ENCODE data around the gene NOA1. TPM values are rescaled to one million over a fixed set of nuclear protein-coding genes. Genes with fewer than 3 reads are reported as not detected.
A peak's percentile ranks its signal among the peaks of the same experiment; 100 is the strongest.
"Not testable (repeated sequence)": the region's sequence is repeated elsewhere in the genome, so short reads cannot be mapped to it uniquely, and the experiment has no call there.

Gene NOA1
- total and polyA plus RNA-seq, 4 experiments from 2014 or later: 17.5 to 21.6 (median 20.3) TPM

DNA sequence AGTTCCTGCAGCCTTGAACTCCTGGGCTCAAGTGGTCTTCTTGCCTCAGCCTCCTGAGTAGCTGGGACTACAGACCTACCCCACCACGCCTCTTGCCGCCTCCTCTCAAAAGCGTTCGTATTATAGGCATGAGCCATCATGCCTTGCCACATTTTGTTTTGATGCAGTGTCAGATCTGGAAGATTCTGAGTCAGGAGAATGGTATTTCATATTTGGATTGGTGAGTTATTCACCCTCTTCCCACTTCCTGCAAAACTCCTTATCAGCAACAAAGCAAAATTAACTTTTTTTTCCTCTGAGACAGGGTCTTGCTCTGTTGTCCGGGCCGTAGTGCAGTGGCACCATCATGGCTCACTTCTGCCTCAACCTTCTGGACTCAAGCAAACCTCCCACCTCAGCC, 40.1 kb downstream of the NOA1 start:
- Histone ChIP-seq H3K36me3 (ENCODE audit: insufficient read depth, low read length) (peaks cover 3% of the 10 kb centered on the region), H3K4me3 (ENCODE audit: low read length in 2 of 2) (no peak overlapping the region), H3K27ac (ENCODE audit: low read depth, low read length) (no peak overlapping the region), H3K9me3 (ENCODE audit: control insufficient read depth in 1 of 2, low read length in 2 of 2) (no peaks in the 10 kb centered on the region), H3K27me3 (ENCODE audit: insufficient read depth, low read length) (no peaks in the 10 kb centered on the region), H3K4me1 (ENCODE audit: insufficient read depth, low read length) (no peaks in the 10 kb centered on the region)
- Mint-ChIP-seq H3K4me3 (no peak overlapping the region), H3K27ac (peak overlapping the region in 1 of 7 donors; percentile 56), H3K9me3 (no peaks in the 10 kb centered on the region), H3K27me3 (no peaks in the 10 kb centered on the region), H3K4me1 (peaks cover 6 to 17% (median 10%) of the 10 kb centered on the region in 4 donors), H3K36me3 (peaks cover 23 to 42% of the 10 kb centered on the region in 2 donors)
- intact Hi-C loops (cut with micrococcal nuclease): no loop called here
- CTCF ChIA-PET (ENCODE audit: partially characterized antibody): interaction anchor here (0.9 kb wide), 1 partner anchor 23 kb away, joined by 3 read pairs; no protein-coding TSS in a partner anchor
- DNase-seq: no peak
- POLR2A ChIA-PET (ENCODE audit: partially characterized antibody): no interaction called here

- no peak overlapping the region for H3K27ac ChIP-seq (ENCODE audit: low read depth, low read length)
- H3K27me3 Mint-ChIP-seq: no peaks in the 10 kb centered on the region
- no peak overlapping the region for H3K4me3 ChIP-seq (ENCODE audit: low read length in 2 of 2)
- H3K4me1 ChIP-seq (ENCODE audit: insufficient read depth, low read length): no peaks in the 10 kb centered on the region
- H3K9me3 ChIP-seq (ENCODE audit: control insufficient read depth in 1 of 2, low read length in 2 of 2): no peaks in the 10 kb centered on the region
- H3K9me3 Mint-ChIP-seq: no peaks in the 10 kb centered on the region
- H3K27me3 ChIP-seq (ENCODE audit: insufficient read depth, low read length): no peaks in the 10 kb centered on the region
- H3K27ac Mint-ChIP-seq: peak overlapping the region in 1 of 7 donors; percentile 35
- H3K36me3 ChIP-seq (ENCODE audit: insufficient read depth, low read length): peaks cover 32% of the 10 kb centered on the region
- ChIA-PET CTCF (ENCODE audit: partially characterized antibody) (no interaction called here), POLR2A (ENCODE audit: partially characterized antibody) (no interaction called here)
- intact Hi-C loops (cut with micrococcal nuclease): no loop called here
- H3K4me1 Mint-ChIP-seq: peaks cover 23 to 39% (median 31%) of the 10 kb centered on the region in 4 donors
- peaks cover 44 to 58% of the 10 kb centered on the region in 2 donors for H3K36me3 Mint-ChIP-seq
- H3K4me3 Mint-ChIP-seq: no peak overlapping the region
- no peak for DNase-seq
Observed at GRCh38 chr4:56931924-56932323, 45.5 kb downstream of the NOA1 start.

GRCh38 chr4:56930638-56931037, 46.8 kb downstream of the NOA1 start:
- peaks cover 44 to 57% of the 10 kb centered on the region in 2 donors for H3K36me3 Mint-ChIP-seq
- DNase-seq: no peak
- ChIA-PET CTCF (ENCODE audit: partially characterized antibody) (no interaction called here), POLR2A (ENCODE audit: partially characterized antibody) (no interaction called here)
- Histone ChIP-seq H3K9me3 (ENCODE audit: control insufficient read depth in 1 of 2, low read length in 2 of 2) (no peaks in the 10 kb centered on the region), H3K27ac (ENCODE audit: low read depth, low read length) (no peak overlapping the region), H3K4me3 (ENCODE audit: low read length in 2 of 2) (no peak overlapping the region), H3K27me3 (ENCODE audit: insufficient read depth, low read length) (no peaks in the 10 kb centered on the region), H3K36me3 (ENCODE audit: insufficient read depth, low read length) (peaks cover 32% of the 10 kb centered on the region), H3K4me1 (ENCODE audit: insufficient read depth, low read length) (no peaks in the 10 kb centered on the region)
- H3K27ac Mint-ChIP-seq: peak overlapping the region in 1 of 7 donors; percentile 57
- H3K4me3 Mint-ChIP-seq: no peak overlapping the region
- H3K9me3 Mint-ChIP-seq: no peaks in the 10 kb centered on the region
- H3K4me1 Mint-ChIP-seq: peaks cover 23 to 39% (median 31%) of the 10 kb centered on the region in 4 donors
- H3K27me3 Mint-ChIP-seq: no peaks in the 10 kb centered on the region
- intact Hi-C loops (cut with micrococcal nuclease): no loop called here

DNA sequence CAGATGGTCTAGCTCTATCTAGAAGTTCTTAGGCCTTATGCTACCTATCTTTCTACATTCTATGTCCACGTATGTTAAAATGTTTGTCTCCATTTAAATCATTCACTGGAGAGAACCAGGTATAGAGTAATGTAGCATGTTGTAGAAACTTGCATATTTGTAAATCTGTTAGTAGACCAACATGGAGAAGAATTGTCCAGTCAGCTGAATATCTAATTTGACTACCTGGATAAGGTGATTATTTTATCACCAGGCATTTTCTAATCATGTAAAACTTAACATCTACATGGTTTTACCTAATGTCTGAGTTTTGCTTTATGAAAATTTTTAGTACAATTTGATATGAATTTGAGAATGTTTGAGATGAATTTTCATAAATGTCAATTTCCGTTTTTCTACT, 50.2 kb downstream of the NOA1 start:
- peaks cover 50 to 58% of the 10 kb centered on the region in 2 donors for H3K36me3 Mint-ChIP-seq
- H3K4me1 ChIP-seq (ENCODE audit: insufficient read depth, low read length): no peaks in the 10 kb centered on the region
- no peaks in the 10 kb centered on the region for H3K9me3 Mint-ChIP-seq
- no peak overlapping the region for H3K27ac ChIP-seq (ENCODE audit: low read depth, low read length)
- ChIA-PET CTCF (ENCODE audit: partially characterized antibody) (no interaction called here), POLR2A (ENCODE audit: partially characterized antibody) (interaction anchor here (2.3 kb wide), 1 partner anchor 18 kb away, joined by 8 read pairs; no protein-coding TSS in a partner anchor)
- H3K4me3 ChIP-seq (ENCODE audit: low read length in 2 of 2): no peak overlapping the region
- H3K4me3 Mint-ChIP-seq: no peak overlapping the region
- H3K4me1 Mint-ChIP-seq: peaks cover 23 to 32% (median 25%) of the 10 kb centered on the region in 4 donors
- no peak overlapping the region for H3K27ac Mint-ChIP-seq
- no peaks in the 10 kb centered on the region for H3K27me3 Mint-ChIP-seq
- intact Hi-C loops (cut with micrococcal nuclease): no loop called here
- H3K9me3 ChIP-seq (ENCODE audit: control insufficient read depth in 1 of 2, low read length in 2 of 2): no peaks in the 10 kb centered on the region
- DNase-seq: no peak
- peaks cover 35% of the 10 kb centered on the region for H3K36me3 ChIP-seq (ENCODE audit: insufficient read depth, low read length)
- H3K27me3 ChIP-seq (ENCODE audit: insufficient read depth, low read length): no peaks in the 10 kb centered on the region

DNA sequence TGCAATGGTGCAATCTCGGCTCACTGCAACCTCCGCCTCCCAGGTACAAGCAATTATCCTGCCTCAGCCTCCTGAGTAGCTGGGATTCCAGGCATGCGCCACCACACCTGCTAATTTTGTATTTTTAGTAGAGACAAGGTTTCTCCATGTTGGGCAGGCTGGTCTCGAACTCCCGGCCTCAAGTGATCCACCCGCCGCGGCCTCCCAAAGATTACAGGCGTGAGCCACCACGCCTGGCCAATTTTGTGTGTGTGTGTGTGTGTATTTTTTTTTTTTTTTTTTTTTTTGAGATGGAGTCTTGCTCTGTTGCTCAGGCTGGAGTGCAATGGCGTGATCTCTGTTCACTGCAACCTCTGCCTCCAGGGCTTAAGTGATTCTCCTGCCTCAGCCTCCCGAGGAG, 62.4 kb downstream of the NOA1 start:
- H3K9me3 ChIP-seq (ENCODE audit: control insufficient read depth in 1 of 2, low read length in 2 of 2); intact Hi-C loops (cut with micrococcal nuclease); H3K27ac ChIP-seq (ENCODE audit: low read depth, low read length); H3K4me3 Mint-ChIP-seq; POLR2A ChIA-PET (ENCODE audit: partially characterized antibody); H3K4me3 ChIP-seq (ENCODE audit: low read length in 2 of 2); DNase-seq; H3K27me3 Mint-ChIP-seq; H3K9me3 Mint-ChIP-seq; H3K27me3 ChIP-seq (ENCODE audit: insufficient read depth, low read length): not testable (repeated sequence)
- Histone ChIP-seq H3K4me1 (ENCODE audit: insufficient read depth, low read length) (peaks cover 79% of the 10 kb centered on the region), H3K36me3 (ENCODE audit: insufficient read depth, low read length) (peaks cover 11% of the 10 kb centered on the region)
- CTCF ChIA-PET (ENCODE audit: partially characterized antibody): interaction anchor here (0.7 kb wide), 1 partner anchor 967 kb away, joined by 3 read pairs; no protein-coding TSS in a partner anchor
- peaks cover 15 to 41% of the 10 kb centered on the region in 2 donors for H3K36me3 Mint-ChIP-seq
- peak overlapping the region in 2 of 7 donors; percentile 19 to 68 for H3K27ac Mint-ChIP-seq
- peaks cover 37 to 75% (median 55%) of the 10 kb centered on the region in 4 donors for H3K4me1 Mint-ChIP-seq

DNA sequence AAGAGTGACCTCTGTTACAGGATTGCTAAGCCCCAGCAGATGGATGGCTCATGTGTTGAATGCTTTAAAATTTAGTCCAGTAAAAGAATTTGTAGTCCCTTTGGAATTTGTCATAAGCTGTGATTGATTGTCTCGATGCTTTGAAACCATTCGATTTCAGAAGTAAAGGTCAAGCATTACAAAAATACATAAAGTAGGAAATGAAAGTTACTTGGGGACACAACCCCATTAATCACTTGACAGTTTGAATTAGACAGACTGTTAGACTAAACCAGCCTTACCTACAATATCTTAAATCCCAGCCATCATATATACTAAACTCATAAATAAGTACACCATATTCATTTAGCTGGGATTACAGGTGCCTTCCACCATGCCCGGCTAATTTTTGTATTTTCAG, 63.1 kb downstream of the NOA1 start:
- Mint-ChIP-seq H3K4me3 (peak overlapping the region in 3 of 8 donors; percentile 46 to 59 (median 46)), H3K27ac (peak overlapping the region in 6 of 7 donors; percentile 18 to 97 (median 60)), H3K4me1 (peaks cover 38 to 78% (median 60%) of the 10 kb centered on the region in 4 donors), H3K36me3 (peaks cover 14 to 40% of the 10 kb centered on the region in 2 donors), H3K9me3 (no peaks in the 10 kb centered on the region), H3K27me3 (no peaks in the 10 kb centered on the region)
- Histone ChIP-seq H3K9me3 (ENCODE audit: control insufficient read depth in 1 of 2, low read length in 2 of 2) (no peaks in the 10 kb centered on the region), H3K27ac (ENCODE audit: low read depth, low read length) (no peak overlapping the region), H3K4me3 (ENCODE audit: low read length in 2 of 2) (no peak overlapping the region), H3K36me3 (ENCODE audit: insufficient read depth, low read length) (peaks cover 9% of the 10 kb centered on the region), H3K27me3 (ENCODE audit: insufficient read depth, low read length) (no peaks in the 10 kb centered on the region), H3K4me1 (ENCODE audit: insufficient read depth, low read length) (peaks cover 83% of the 10 kb centered on the region)
- ChIA-PET CTCF (ENCODE audit: partially characterized antibody) (no interaction called here), POLR2A (ENCODE audit: partially characterized antibody) (interaction anchor here (2.0 kb wide), 1 partner anchor 63 kb away, joined by 6 read pairs; the partner anchor contains the start of gene NOA1)
- DNase-seq: no peak
- intact Hi-C loops (cut with micrococcal nuclease): no loop called here

Data from CD4-positive, alpha-beta memory T cell (primary cell).